Lung microvascular endothelial cell (primary cell): Measurements from ENCODE around the gene RGMA. TPM values are rescaled to one million over a fixed set of nuclear protein-coding genes. Genes with fewer than 3 reads are reported as not detected.
A peak's percentile ranks its signal among the peaks of the same experiment; 100 is the strongest.
"Not testable (repeated sequence)": the region's sequence is repeated elsewhere in the genome, so short reads cannot be mapped to it uniquely, and the experiment has no call there.

Source experiments
- DNase-seq, 2 donors: peaks; one replicate each; pipeline versions ENCODE4 v3.0.0 to v3.0.0-alpha.2; 2010; ENCODE audit warnings: low read depth in 2 of 2
- total RNA-seq: library from RNA; depleted of rRNA; stranded (reverse); fragments of >200 nt; gene quantifications from 2 replicates; pipeline ENCODE4 v1.2.1, GENCODE V29; 2014

Gene RGMA
- total RNA-seq, 1 donor from 2014 or later = 0.20 TPM

DNA sequence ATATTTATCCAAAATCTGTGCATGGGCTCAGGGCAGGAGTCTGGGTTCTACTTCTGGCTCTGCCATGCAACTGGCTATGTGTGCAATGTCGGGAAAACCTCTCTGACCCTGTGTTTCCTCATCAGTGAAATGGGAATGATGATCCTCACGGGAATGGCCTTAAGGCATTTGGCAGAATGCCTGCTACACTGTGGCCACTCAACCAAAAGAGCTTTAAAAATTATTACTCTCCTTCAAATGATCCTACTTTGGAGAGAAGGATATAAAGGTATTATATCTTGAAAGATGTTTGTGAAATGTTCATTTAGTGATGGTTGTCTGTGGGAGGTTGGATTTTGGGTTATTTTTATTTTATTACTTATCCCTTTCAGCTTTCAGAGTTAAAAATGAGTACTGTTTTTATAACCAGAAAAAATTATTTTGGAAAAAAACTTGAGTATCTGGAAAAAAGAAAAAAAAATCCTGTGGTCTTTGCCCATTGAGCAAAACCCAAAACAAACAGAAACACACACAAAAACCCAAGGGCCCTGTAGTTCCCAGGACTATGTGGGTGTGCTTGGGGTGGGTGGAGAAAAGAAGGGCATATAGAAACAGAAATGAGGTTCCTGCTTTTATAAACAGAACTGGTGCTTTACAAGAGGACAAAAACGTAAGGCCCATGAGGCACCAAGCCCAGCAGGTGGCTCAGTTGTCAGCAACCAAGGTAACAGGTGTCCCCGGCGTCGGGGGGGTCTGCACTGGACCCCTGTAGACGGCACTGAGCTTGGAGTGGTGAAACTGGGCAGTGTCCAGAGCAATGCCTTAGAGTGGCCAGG, 22.0 kb downstream of the RGMA start:
- DNase-seq = peak in 1 of 2 donors; percentile 79

DNA sequence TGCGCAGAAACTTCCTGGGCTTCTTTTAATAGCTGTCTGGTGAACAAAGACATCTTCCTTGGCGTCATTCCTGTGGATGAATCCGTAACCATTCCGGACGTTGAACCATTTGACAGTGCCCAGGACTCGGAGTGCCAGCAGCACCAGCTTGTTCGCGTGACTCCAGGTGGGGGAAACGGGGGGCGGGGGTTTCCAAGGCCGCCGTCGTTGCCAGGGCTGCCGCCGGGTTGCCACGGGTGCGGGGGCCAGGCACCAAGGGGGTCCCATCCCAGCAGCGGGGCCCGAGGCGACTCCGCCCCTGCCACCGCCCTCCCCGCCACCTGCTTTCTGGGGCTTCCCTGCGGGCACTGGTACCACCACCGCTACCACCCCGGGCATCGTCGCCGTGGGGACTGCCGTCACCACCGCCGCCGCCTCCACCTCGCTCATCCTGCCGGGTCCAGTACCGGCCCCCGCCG, 22.8 kb downstream of the RGMA start:
- no peak for DNase-seq

DNA sequence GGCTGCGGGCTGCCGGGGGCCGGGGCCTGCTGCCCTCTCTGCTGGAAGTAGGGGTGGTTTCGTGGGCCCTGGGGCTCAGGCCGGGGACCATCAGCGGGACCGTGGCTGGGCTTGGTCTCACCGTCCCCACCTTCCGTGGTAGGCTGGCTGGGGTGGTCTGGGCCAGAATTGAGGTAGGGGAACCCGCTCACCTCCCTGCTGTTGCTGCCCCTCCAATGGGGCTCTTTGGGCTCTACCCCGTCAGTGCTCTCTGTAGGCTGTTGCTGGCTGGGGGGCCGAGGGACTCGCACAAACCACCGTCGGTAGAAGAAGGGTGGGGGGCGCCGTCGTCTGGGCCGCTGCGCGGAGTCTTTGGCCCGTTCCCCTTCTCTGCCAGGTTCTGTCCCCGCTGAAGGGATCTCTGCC, 23.4 kb downstream of the RGMA start:
- DNase-seq = no peak

DNA sequence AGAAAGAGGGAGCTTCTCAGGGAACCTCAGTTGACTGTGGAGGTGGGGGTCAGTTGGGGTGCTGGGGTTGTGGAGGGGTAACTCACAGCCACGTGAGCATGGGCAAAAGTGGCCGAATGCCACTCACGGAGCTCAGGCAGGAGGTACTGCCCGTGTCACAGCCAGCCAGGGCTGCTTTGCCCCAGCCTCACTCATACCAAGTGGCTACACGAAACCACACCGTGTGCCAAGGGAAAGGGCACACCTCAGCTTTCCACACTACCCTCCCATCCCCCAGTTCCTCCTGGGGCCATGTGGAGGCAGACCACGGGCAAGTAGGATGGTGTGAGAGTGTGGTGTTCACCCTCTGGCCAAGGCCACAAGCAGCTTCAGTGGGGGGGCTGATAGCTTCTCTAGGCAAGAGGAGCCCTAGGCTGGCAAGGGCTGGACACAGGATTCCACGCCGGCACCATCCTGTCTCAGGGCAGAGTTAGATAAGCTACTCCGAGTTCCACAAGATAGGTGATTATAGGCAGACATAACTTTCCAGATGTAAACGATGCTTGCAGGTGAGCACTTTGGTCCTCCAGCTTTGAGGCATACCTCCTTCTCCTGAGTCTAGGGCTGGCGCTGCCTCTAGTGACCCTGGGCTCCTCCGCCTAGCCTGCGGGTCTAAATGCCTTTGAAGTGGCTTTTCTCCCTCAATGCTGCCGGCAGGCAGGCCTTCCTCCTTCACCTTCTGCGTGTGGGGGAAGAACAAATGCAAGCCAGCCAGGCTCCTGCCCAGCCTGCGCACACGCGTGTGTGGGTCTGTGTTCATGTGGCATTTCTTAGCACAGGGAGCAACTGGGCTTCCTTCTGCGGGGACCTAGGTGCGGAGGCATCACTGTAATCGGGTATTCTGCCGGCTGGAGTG, 25.0 kb downstream of the RGMA start:
- no peak for DNase-seq

DNA sequence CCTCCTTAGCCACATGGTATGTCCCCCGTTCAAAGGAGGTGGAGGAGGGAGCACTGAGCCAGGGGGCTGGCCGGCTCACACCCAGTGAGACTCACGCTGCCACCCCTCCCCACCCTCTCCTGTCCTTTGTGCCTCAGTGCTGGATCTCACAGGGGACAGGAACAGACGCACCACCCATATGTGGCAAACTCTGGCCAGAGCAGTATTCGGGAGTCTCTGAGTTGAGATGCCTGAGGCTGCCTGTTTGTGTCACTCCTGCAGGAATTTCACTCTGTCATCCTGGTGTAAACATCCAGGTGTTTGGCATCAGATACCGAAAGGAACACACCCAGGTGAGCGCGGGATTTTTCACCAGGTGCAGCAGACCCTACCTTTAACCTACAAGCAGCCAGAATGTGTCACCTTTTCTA, 25.7 kb downstream of the RGMA start:
- DNase-seq = no peak

DNA sequence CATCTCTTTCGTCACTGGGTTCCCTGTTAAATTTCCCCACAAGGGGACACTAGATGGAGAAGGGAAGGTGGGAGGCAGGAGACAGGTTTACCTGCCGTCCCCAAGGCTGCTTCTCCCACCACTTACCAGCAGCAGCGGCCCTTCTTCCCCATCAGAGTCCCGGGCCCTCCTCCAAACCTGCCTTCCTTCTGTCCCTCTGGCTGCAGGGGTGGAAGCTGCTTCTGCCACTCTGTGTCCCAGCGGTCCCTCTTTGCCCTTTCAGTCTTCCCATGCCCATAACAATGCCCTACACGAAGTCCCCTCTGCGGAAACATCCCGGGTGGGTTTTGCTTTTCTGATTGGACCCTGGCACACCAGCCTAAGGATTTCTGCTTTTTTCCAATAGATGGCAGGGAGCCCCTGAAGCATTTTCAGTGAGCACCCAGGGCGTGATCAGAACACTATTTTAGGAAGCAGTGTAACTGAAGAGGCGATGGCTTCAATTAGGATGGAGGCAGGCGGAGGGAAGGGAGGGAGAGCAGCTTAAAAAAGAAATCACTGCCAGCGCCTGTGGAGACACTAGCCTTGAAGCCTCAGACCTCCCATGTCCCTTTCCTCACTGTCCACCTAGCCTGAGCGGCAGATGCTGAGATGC, 26.3 kb downstream of the RGMA start:
- DNase-seq = not testable (repeated sequence)

DNA sequence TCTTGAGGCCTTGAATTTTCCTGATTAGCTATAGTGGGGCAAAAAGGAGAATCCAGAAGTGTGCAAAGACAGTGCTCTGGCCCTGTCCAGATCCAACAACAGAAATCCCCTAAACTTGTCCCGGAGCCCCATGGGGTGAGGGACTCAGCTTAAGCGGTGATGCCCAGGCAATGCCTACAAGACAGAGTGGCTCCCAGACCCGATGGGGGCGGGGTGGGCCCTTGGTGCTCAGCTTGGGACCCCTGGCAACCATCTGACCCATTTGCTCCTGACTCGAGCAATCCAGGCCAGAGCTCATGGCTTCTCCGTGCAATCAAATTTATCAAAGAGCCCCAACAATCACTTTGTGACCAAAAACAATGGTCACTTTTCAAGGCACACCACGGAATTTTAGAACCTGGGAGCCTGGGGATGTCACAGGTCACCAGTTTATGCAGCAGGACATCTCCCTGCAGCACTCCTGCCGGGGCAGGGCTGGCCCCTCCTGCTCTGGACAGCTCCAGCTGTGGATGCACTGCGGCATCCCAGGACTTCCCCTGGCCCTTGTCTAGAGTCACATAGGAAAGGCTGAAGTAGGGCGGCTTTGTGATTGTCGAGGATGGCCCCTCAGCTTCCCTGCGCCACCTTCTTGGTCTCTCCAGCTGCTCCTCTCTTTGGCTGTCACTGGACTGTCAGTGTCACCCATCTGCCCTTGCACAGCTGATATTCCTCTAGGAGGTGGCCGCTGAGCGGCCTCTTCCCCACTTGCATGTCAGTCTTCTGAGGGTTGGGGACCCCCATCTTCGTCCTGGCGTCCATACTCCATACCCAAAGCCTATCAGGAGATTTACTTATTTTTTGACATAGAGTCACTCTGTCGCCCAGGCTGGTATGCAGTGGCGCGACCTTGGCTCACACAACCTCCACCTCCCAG, 28.4 kb downstream of the RGMA start:
- no peak for DNase-seq

DNA sequence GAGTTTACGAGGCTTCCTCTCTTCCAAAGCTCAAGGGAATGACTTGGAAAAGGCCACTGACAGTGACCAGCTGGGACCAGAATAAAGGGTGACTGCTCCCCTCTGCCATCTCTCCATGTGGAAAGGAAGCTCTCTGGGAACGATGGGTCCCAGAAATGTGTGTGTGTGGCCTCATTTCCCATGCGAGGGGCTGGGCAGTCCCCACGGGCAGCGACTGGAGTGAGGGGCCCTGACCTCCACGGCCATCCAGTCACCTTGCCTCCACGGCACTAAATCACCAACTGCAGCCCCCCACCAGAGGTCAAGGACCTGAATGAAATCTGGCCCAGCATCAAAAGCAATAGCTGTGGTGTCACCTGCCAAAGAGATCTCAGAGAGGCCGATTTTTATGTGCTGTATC, 29.6 kb downstream of the RGMA start:
- no peak for DNase-seq

DNA sequence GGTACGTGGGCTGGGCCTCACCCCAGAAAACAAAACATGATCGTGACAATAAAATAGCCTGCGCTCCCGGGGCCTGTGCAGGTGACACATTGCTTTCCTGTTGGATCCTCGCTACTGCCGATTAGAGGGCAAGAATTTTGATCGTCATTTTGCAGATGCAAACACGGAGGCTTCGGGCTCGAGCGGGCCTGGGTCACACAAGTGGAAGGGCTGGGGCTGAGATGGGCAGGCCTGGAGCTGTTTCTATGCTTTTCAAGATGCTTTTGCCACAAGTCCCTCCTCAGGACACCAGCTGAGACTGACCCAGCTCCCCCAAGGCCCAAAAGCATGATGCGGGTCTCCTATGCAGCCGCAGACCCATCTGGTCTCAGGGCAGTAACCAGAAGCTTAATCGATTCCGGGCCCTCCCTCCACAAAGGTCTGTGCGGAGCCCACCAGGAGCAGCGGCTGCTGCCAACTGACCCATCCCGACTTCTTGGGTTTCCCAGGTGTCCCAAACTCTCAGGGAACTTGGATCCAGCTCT, 30.0 kb downstream of the RGMA start:
- DNase-seq = no peak

DNA sequence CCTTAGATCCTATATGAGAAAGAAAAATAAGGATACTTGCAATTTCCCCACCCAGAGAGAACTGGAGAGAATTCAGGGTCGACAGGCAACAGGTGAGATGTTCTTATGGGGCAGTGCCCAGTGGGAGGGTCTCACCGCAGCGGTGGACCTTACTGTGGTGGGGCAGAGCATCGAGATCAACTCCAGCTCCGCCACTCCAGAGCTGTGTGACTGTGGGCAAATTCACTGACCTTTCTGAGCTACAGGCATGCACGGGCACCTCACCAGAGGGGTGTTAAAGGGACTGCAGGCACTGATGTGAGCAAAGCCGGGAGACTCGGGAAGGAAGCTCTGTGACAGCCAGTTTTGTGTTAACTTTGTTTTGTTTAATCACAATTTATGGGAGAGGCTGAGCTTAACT, 30.9 kb downstream of the RGMA start:
- DNase-seq = no peak

DNA sequence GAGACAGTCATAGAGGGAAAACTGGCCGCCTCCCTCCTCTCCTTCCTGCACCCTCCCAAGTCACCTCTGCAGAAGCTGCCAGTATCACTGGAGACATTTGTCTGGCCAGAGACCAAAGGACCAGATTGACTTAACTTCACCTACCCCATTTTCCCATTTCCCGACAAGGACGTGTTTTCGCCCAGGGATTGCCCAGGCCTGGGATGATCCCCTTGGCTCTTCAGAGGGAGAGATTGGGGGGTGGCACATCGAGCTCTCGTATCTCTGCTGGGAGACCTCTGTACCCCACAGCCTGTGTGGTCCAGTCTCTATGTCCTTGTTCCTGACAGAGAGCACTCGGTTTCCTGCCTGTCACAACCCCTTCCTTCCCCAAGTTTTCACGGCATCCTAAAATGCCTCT, 31.4 kb downstream of the RGMA start:
- no peak for DNase-seq

DNA sequence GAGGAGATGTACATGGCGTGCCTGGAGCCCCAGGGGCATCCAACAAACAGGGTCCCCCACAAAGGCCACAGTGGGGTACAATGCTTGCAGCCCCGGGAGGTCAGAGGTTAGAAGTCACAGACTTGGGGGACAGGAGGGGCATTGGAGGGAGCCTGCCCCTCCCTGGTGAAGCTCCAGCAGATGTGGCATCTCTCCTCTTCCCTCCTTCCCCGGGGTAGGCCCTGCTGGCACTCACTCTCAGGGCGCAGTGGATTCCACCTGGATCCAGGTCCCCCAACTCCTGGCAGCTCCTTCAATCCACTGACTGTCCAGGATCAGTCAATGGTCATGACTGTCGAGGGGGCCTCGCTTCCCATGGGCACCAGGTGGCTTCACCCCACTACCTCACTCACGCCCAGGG, 32.2 kb downstream of the RGMA start:
- DNase-seq = no peak

DNA sequence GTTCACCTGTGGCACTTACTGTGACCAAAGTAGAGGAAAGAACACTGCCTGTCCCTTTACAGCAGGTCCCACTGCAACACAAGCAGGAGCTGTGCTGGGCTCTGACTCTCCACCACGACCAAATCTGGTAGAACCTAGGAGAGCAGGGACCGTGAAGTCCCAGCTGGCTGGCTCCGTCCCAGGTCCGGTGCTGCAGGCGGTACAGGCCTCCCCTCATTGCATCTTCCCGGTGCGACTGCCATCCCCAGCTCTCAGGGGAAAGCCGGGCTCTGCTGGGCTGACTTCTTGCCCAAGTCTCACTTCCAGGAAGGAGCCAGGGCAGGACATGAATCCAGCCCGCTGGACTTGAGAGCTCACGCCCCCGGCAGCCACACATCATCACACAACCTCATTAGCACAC, 33.8 kb downstream of the RGMA start:
- DNase-seq = no peak

DNA sequence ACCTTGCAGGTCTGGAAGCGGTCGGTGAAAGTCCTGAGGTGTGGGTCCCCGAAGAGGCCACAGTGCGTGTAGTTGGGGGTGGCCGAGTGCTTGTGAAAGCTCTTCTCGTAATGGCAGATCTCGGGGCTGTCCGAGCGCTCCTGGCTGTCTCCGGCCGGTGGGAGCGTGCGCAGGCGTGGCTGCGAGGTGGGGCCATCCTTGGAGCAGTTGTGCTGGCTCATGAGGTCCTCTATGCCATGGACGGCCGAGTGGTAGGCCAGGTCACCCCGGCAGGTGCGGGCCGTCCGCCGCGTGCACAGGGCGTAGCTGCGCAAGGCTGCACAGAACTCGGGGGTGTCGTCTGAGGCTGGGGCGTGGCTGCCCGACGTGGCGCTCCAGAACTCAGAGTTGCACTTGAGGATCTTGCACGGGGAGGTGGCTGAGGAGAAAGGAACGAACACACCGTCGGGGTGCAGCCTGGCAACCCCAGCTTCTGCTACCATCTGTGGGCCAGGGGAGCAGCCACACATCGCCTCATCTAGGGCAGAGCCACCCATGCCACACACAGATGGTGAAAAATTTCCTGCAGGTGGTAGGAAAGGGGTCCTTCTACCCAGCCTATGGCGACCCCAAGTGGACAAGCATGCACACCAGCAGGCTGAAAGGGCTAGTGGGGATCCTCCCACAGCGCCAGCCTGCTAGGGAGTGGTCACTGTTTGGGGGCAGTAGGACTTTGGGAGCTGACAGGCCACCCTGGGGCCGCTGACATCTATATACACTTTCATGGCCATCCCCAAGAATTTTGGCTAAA, 36.7 kb downstream of the RGMA start:
- no peak for DNase-seq

DNA sequence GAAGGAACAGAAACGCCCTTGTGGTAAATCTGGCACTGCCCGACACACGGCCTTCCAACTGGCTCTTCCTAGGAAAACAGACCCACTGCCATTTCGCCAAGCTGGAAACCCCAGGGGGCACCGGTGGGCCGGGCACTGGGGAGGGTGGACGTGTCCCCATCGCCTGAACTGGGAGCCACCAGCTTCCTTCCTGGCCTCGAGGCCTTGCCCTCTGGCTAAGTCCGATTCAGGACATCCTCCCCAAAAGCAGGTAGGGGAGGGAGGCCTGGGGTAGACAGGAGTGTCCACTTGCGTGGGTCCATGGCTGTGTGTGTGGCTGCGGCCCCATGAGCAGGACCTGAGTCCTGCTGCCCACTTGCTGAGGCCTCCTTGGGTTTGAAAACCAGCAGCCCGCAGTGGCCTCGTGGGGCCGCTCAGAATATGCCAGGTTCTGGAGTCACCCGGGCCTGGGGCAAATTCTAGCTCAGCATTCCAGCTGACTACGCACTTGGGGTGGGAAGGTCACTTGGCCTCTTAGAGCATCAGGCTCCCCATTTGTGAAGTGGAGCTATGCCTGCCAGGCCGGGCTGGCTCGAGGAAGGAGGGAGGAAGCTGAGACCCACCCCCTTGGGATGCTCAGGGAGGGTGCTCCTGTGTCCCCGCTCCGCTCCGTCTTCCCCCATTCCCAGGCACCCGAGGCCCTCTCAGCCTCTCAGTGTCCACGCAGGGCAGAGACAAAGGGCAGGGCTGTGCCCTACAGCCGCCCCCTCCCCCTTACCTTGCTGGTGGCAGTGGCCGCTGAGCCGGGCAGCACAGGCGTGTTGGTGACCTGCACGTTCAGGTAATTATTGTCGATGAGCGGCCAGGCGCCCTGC, 37.5 kb downstream of the RGMA start:
- DNase-seq = no peak

DNA sequence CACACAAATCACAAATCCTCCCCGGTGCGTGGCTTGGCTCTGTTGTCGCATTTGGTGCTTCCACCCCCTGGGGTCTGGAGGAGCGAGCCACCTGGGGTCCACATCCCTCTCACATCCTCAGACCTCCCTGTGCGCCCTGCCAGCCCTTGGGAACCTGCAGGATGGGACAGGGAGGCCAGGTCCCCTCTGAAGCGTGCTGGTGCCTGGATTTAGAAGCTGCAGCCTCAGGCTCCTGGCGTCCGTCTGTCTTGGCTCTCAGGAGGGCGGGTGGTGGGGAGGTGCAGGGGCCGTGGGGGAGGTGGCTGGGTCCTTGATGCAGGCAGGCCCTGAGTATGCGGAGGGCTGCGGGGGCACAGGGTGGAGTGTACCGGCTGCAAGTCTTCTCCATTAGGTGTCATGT, 38.4 kb downstream of the RGMA start:
- DNase-seq = no peak

DNA sequence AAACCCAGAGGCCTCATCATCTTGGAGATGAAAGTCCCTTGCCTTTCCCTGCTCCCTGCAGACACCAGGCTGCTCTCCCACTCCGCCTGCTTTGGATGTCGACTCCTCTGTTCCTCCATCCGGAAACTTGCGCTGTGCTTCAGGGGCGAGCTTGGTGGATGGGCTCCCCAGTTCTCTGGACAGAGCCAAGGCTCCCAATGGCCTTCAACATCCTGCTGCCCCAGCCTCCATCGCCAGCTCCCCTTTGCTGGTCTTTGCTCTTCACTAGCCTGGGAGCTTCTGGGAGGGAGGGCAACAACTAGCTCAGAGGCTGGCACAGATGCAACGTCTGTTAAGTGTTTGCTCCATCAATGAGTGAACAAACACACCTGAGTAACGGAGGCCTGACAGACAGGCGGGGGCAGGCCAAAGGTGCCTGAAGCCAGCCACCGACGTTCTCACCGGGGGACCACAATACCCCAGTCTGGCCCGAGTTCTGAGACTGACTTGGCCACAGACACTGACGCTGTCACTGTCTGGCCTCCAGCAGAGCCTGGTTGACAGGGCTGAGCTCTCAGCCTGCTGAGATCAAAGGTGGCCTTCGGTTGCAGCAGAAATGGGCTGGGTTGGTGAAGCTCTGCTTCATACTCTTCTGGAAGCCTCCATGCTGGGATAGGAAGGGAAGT, 39.0 kb downstream of the RGMA start:
- DNase-seq = no peak

DNA sequence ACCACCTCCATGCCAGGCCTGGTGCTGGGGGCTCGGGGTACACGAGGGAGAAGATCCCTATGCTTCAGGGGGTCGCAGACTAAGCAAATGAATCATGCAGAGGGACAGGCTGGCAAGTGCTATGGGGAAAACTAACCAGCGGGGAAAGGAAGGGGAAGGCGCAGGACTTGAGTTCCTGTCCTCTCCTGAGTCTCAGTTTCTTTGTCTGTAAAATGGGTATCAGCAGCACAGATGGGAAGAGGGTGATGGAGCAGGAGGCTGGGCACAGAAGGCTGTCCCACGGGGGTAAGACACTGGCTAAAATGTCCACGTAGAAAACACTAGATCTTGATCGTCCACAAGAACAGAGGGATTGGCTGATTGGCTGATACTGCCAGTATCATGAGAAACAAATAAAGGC, 39.8 kb downstream of the RGMA start:
- no peak for DNase-seq

DNA sequence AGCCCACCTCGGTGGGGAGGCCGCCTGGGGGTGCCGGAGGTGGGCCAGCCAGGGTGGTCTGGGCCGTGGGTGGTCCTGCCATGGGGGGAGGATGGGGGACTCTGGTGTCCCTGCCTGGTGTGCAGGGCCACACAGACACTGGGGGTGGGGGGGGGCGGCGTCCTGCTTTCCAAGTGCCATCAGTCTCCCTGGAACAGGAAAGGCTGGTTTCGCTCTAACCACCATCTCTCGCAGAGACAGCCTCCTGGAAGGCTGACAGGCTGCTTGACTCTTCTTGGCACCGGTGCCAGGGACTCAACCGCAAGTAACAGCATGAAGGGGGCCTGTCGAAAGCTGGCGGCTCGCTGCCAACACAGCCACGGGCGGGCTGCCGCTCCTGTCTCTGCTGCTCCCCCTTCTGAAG, 40.3 kb downstream of the RGMA start:
- DNase-seq = no peak
